Activated gamma-delta T cell treated with anti-CD3 and anti-CD28 coated beads, Interleukin-2, amount 50 U/mL, for 16 hours (primary cell): ENCODE results near the gene YARS2.

ENCODE experiments used
- DNase-seq: peaks from one replicate; pipeline ENCODE4 v3.0.0-alpha.2; 2020; ENCODE audit warnings: low read depth

YARS2 gene

GRCh38 chr12:32755654-32756475, at the start of gene YARS2:
YARS2 (minus strand) TSS chr12:32755897; CDS start chr12:32755874, 23 bp downstream.
- DNase-seq, result peak; percentile 80

GRCh38 chr12:32804301-32804700, 48.6 kb upstream of the YARS2 start:
- no peak for DNase-seq

- DNase-seq, result no peak
Measured at GRCh38 chr12:32801269-32801980, 45.7 kb upstream of the YARS2 start.

- DNase-seq, result no peak
Measured at GRCh38 chr12:32794281-32794680, 38.6 kb upstream of the YARS2 start.

- no peak for DNase-seq
Measured at GRCh38 chr12:32789916-32790315, 34.2 kb upstream of the YARS2 start.

- no peak for DNase-seq
Measured at GRCh38 chr12:32789446-32789845, 33.7 kb upstream of the YARS2 start.

GRCh38 chr12:32788405-32788804, 32.7 kb upstream of the YARS2 start:
- no peak for DNase-seq

- no peak for DNase-seq
Measured at GRCh38 chr12:32785557-32785956, 29.9 kb upstream of the YARS2 start.

- no peak for DNase-seq
Measured at GRCh38 chr12:32783029-32783428, 27.3 kb upstream of the YARS2 start.

GRCh38 chr12:32780071-32780470, 24.4 kb upstream of the YARS2 start:
- no peak for DNase-seq

- DNase-seq, result no peak
Measured at GRCh38 chr12:32777691-32778175, 22.0 kb upstream of the YARS2 start.

- no peak for DNase-seq
Measured at GRCh38 chr12:32777159-32777558, 21.5 kb upstream of the YARS2 start.

- DNase-seq, result no peak
Measured at GRCh38 chr12:32776258-32776657, 20.6 kb upstream of the YARS2 start.

GRCh38 chr12:32773691-32774090, 18.0 kb upstream of the YARS2 start:
- no peak for DNase-seq

- DNase-seq, result no peak
Measured at GRCh38 chr12:32770141-32770540, 14.4 kb upstream of the YARS2 start.

GRCh38 chr12:32768518-32768917, 12.8 kb upstream of the YARS2 start:
- DNase-seq, result no peak

- DNase-seq, result no peak
Measured at GRCh38 chr12:32765906-32766305, 10.2 kb upstream of the YARS2 start.

GRCh38 chr12:32761716-32762115, 6.0 kb upstream of the YARS2 start:
- DNase-seq, result no peak

GRCh38 chr12:32757157-32757556, 1.5 kb upstream of the YARS2 start:
- DNase-seq, result no peak

GRCh38 chr12:32756476-32757066, 874 bp upstream of the YARS2 start:
- no peak for DNase-seq

GRCh38 chr12:32755051-32755653, 545 bp downstream of the YARS2 start:
- peak; percentile 47 for DNase-seq

GRCh38 chr12:32754111-32754510, 1.6 kb downstream of the YARS2 start:
- DNase-seq, result no peak
